Fibroblast of pulmonary artery (primary cell): ENCODE results near the gene OXCT1.

ENCODE experiments used
- DNase-seq: peaks from one replicate; pipeline ENCODE4 v3.0.0-alpha.2; 2010; ENCODE audit warnings: low read depth
- H3K4me3 ChIP-seq: replicated peaks from 2 replicates; pipeline ENCODE4 v1.5.1; 2011; ENCODE audit warnings: low read depth, mild to moderate bottlenecking, control low read depth, low read length, moderate library complexity
- TF ChIP-seq, protein P1 (sequence below): IDR thresholded peaks from 2 replicates; pipeline ENCODE4 v1.5.1; 2011; ENCODE audit warnings: mild to moderate bottlenecking, control low read depth, low read length, inconsistent platforms; ENCODE audit errors: missing control alignments

Gene OXCT1

DNA sequence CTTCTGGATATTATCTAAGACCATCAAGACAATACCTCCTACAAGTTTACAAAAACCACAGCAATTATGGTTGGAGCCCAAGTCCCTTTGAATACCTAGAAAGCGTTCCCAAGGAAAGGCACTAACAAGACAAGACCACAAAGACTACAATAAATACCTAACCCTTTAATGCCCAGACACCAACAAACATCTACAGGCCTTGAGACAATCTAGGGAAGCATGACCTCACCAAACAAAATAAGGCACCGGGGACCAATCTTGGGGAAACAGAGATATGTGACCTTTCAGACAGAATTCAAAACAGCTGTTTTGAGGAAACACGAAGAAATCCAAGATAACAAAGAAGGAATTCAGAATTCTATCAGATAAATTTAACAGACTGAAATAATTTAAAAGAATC is 37.8 kb downstream of the OXCT1 start:
- TF ChIP-seq, protein P1, sequence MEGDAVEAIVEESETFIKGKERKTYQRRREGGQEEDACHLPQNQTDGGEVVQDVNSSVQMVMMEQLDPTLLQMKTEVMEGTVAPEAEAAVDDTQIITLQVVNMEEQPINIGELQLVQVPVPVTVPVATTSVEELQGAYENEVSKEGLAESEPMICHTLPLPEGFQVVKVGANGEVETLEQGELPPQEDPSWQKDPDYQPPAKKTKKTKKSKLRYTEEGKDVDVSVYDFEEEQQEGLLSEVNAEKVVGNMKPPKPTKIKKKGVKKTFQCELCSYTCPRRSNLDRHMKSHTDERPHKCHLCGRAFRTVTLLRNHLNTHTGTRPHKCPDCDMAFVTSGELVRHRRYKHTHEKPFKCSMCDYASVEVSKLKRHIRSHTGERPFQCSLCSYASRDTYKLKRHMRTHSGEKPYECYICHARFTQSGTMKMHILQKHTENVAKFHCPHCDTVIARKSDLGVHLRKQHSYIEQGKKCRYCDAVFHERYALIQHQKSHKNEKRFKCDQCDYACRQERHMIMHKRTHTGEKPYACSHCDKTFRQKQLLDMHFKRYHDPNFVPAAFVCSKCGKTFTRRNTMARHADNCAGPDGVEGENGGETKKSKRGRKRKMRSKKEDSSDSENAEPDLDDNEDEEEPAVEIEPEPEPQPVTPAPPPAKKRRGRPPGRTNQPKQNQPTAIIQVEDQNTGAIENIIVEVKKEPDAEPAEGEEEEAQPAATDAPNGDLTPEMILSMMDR = no peak
- H3K4me3 ChIP-seq = no peak overlapping the region
- no peak for DNase-seq

DNA sequence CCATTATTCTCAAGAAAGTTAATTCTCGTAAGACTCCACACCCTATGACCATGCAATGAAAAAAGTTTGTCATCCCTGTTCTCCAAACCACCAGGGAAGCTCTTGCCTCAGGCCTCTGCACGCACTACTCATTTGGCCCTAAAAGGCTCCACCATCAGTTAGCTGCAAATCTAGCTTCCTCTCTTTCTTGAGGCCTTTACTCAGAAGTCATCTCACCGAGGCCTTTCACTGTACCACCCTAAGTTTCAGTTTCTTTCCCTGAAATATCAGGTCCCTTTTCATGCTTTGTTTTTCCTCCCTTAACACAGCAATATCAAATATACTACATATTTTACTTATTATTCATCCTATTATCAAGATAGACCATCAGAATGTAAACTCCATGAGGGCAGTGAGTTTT is 39.1 kb downstream of the OXCT1 start:
- TF ChIP-seq, protein P1 = no peak
- DNase-seq = no peak

DNA sequence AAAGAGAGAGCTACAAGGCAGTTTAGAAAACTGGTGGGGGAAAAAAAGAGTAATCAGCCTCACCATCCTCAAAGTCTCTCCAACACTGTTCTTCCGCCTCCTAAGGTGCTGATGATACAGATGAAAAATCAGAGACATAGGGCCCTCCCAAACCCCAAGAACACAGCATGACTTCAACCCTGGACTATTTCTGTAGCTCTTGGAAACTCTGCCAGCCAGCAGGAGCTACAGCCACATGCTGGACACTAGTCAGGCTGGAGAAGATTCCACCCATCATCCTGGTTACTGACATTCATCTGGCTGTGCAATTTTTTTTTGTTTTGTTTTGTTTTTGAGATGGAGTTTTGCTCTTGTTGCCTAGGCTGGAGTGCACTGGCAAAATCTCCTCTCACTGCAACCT is 42.4 kb downstream of the OXCT1 start:
- no peak overlapping the region for H3K4me3 ChIP-seq
- no peak for DNase-seq
- TF ChIP-seq, protein P1 = no peak

More for the DNA sequence above, 39.1 kb downstream of the OXCT1 start:
- no peak overlapping the region for H3K4me3 ChIP-seq

DNA sequence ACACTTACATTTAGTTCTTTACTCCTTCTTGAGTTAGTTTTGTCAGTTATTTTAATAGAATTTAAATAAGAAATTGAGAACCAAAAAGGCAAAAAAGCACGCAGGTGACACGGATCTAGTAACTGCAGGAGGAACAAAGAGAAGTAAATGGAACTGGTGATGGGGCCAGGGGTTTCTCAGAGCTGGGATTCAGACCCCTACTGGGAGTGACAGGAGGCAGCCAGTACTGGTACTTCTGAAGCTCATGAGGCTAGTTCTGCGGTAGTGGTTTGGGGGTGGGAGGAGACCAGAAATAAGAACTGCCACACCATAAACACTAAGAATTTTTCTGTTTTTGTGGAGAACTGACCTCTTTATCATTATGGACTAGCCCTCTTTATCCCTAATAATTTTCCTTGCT is 48.2 kb downstream of the OXCT1 start:
- TF ChIP-seq, protein P1 = no peak
- H3K4me3 ChIP-seq = no peak overlapping the region
- DNase-seq = no peak

DNA sequence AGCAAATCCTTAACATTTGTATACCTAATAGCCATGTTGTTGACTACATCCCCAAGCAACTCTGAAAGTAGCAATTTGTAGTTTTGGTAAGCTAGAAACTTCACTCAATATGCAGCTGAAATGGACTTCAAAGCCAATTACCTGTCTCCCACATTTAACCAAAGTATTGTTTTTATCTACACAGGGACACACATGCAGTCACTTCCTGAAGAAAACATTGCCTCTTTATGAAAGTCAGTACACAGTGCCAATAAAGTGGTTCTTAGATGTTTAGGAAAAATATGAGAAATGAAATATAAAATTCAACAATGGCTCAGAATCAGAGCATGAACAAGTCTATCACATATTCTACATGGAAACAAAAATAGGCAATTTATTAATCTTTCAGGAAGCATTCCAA is 49.2 kb downstream of the OXCT1 start:
- no peak overlapping the region for H3K4me3 ChIP-seq
- no peak for DNase-seq
- TF ChIP-seq, protein P1 = no peak

DNA sequence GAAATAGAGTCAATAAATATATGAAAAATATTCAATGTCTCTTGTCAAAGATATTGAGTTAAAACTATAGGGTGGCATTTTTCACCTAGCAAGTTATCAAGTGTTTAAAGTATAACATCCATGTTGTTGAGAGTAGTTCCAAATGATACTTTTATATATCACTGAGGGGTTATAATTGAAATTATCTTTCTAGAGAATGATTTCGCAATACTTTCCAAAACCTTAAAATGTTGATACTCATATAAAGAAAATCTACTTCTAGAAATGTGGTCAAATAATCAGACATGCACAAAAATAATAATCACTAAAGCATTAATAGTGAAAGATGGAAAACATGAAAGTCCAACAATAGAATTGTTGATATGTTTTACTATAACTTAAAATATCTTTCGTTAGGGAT is 50.1 kb downstream of the OXCT1 start:
- DNase-seq = no peak
- H3K4me3 ChIP-seq = no peak overlapping the region
- TF ChIP-seq, protein P1 = no peak

DNA sequence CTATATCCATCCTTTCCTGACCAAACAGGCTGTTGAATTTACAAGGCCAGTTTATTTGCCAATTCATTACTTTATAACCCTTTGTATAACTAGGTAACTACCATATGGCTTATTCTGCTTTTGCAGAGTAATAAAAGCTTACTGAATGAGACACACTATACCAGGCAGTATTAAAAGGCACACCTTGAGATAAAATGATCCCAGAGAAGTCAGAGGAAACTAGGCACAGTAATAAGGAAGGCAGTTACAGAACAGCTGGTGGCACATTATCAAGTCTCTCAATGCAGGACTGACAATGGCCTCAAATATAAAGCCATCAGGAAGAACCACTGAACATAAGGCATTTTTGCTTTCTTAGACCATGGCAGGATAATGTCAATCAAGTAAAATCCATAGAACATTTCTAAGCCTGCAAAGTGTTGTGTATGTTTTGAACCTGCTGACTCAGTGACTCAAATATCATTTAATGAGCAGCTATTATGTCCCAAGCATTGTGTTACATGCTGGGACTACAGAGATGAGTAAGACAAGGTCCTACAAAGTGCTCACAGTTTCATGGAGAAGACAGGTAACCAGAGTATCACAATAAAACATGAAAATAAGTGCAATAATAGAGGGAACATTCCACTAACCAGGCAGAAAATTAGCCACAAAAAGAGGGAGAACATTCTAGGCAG is 52.5 kb downstream of the OXCT1 start:
- H3K4me3 ChIP-seq = no peak overlapping the region
- DNase-seq = no peak
- TF ChIP-seq, protein P1 = no peak
